ENCODE results near the gene TMEM131L. TPM values are rescaled to one million over a fixed set of nuclear protein-coding genes. Genes with fewer than 3 reads are reported as not detected.

The TMEM131L gene
- total RNA-seq, 1 donor from 2014 or later, result 18.6 TPM

GRCh38 chr4:153543351-153543750 is 77.2 kb downstream of the TMEM131L start:
- Histone ChIP-seq H3K4me1 (ENCODE audit: insufficient read depth, low read length) (peaks cover 14% of the 10 kb centered on the region), H3K9me3 (ENCODE audit: insufficient read depth, low read depth, low read length) (no peaks in the 10 kb centered on the region), H3K9ac (ENCODE audit: low read length) (no peak overlapping the region), H3K4me2 (ENCODE audit: low read length) (no peak overlapping the region), H3K27me3 (ENCODE audit: insufficient read depth, low read length) (no peaks in the 10 kb centered on the region), H2AFZ (ENCODE audit: low read depth, low read length) (no peak overlapping the region), H3K4me3 (ENCODE audit: insufficient read depth, low read depth, low read length) (no peak overlapping the region), H3K27ac (ENCODE audit: low read depth, low read length) (no peak overlapping the region), H3K79me2 (ENCODE audit: insufficient read depth, low read length) (no peaks in the 10 kb centered on the region), H4K20me1 (ENCODE audit: insufficient read depth, low read length) (peaks cover 26% of the 10 kb centered on the region), H3K36me3 (ENCODE audit: insufficient read depth, low read length) (no peaks in the 10 kb centered on the region)
- FAIRE-seq, result no peak
- TF ChIP-seq, protein P1, sequence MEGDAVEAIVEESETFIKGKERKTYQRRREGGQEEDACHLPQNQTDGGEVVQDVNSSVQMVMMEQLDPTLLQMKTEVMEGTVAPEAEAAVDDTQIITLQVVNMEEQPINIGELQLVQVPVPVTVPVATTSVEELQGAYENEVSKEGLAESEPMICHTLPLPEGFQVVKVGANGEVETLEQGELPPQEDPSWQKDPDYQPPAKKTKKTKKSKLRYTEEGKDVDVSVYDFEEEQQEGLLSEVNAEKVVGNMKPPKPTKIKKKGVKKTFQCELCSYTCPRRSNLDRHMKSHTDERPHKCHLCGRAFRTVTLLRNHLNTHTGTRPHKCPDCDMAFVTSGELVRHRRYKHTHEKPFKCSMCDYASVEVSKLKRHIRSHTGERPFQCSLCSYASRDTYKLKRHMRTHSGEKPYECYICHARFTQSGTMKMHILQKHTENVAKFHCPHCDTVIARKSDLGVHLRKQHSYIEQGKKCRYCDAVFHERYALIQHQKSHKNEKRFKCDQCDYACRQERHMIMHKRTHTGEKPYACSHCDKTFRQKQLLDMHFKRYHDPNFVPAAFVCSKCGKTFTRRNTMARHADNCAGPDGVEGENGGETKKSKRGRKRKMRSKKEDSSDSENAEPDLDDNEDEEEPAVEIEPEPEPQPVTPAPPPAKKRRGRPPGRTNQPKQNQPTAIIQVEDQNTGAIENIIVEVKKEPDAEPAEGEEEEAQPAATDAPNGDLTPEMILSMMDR (IDR thresholded peaks at IDR 0.05; ENCODE audit: insufficient read depth, low read depth, low read length), result no peak
- TF ChIP-seq EZH2 (IDR thresholded peaks at IDR 0.05; ENCODE audit: insufficient read depth, low read length), result no peak
- Mint-ChIP-seq H3K27me3 (ENCODE audit: low read depth, unreplicated experiment) (no peaks in the 10 kb centered on the region), H3K36me3 (ENCODE audit: low read depth, unreplicated experiment) (peaks cover 2% of the 10 kb centered on the region), H3K9me3 (ENCODE audit: unreplicated experiment) (no peaks in the 10 kb centered on the region), H3K4me3 (ENCODE audit: unreplicated experiment) (no peak overlapping the region), H3K27ac (ENCODE audit: unreplicated experiment) (no peak overlapping the region), H3K4me1 (ENCODE audit: low read depth, unreplicated experiment) (peaks cover 26% of the 10 kb centered on the region)
- no peak for DNase-seq (ENCODE audit: low read depth)

- Histone ChIP-seq H3K4me1 (ENCODE audit: insufficient read depth, low read length) (peaks cover 11% of the 10 kb centered on the region), H3K4me2 (ENCODE audit: low read length) (no peak overlapping the region), H3K36me3 (ENCODE audit: insufficient read depth, low read length) (no peaks in the 10 kb centered on the region), H3K4me3 (ENCODE audit: insufficient read depth, low read depth, low read length) (no peak overlapping the region), H3K9ac (ENCODE audit: low read length) (no peak overlapping the region), H4K20me1 (ENCODE audit: insufficient read depth, low read length) (peaks cover 26% of the 10 kb centered on the region), H3K27ac (ENCODE audit: low read depth, low read length) (no peak overlapping the region), H3K9me3 (ENCODE audit: insufficient read depth, low read depth, low read length) (no peaks in the 10 kb centered on the region), H3K27me3 (ENCODE audit: insufficient read depth, low read length) (no peaks in the 10 kb centered on the region), H2AFZ (ENCODE audit: low read depth, low read length) (no peak overlapping the region), H3K79me2 (ENCODE audit: insufficient read depth, low read length) (no peaks in the 10 kb centered on the region)
- H3K36me3 Mint-ChIP-seq (ENCODE audit: low read depth, unreplicated experiment), result peaks cover 3% of the 10 kb centered on the region
- TF ChIP-seq, protein P1 (IDR thresholded peaks at IDR 0.05; ENCODE audit: insufficient read depth, low read depth, low read length), result no peak
- H3K9me3 Mint-ChIP-seq (ENCODE audit: unreplicated experiment), result no peaks in the 10 kb centered on the region
- H3K27ac Mint-ChIP-seq (ENCODE audit: unreplicated experiment), result no peak overlapping the region
- H3K27me3 Mint-ChIP-seq (ENCODE audit: low read depth, unreplicated experiment), result no peaks in the 10 kb centered on the region
- no peak for FAIRE-seq
- no peak for DNase-seq (ENCODE audit: low read depth)
- H3K4me3 Mint-ChIP-seq (ENCODE audit: unreplicated experiment), result no peak overlapping the region
- peaks cover 19% of the 10 kb centered on the region for H3K4me1 Mint-ChIP-seq (ENCODE audit: low read depth, unreplicated experiment)
These were observed 79.7 kb downstream of the TMEM131L start for GRCh38 chr4:153545822-153546221.

DNA sequence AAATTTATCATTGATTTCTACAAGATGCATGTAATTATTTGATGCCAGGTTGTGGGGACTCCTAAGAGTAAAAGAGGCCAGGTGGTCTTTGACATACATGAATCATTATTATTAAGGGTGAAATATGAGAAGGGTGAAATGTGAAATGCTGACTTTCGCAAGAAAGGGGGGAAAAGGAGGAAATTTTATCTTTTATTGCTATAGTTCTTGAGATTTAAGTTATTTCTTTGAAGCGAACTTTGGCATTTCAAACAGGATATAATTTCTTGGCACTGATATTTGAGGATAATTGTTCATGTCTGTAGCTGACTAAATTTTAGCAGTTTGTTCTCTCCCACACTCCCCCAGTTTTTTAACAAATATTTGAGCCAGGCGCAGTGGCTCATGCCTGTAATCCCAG is 80.1 kb downstream of the TMEM131L start:
- no peak overlapping the region for H3K27ac Mint-ChIP-seq (ENCODE audit: unreplicated experiment)
- no peaks in the 10 kb centered on the region for H3K27me3 Mint-ChIP-seq (ENCODE audit: low read depth, unreplicated experiment)
- FAIRE-seq (no peak), DNase-seq (ENCODE audit: low read depth) (no peak)
- Histone ChIP-seq H3K79me2 (ENCODE audit: insufficient read depth, low read length) (no peaks in the 10 kb centered on the region), H3K9me3 (ENCODE audit: insufficient read depth, low read depth, low read length) (no peaks in the 10 kb centered on the region), H3K27me3 (ENCODE audit: insufficient read depth, low read length) (no peaks in the 10 kb centered on the region), H3K4me1 (ENCODE audit: insufficient read depth, low read length) (peaks cover 9% of the 10 kb centered on the region), H3K4me2 (ENCODE audit: low read length) (no peak overlapping the region), H3K4me3 (ENCODE audit: insufficient read depth, low read depth, low read length) (no peak overlapping the region), H3K9ac (ENCODE audit: low read length) (no peak overlapping the region), H3K27ac (ENCODE audit: low read depth, low read length) (no peak overlapping the region), H3K36me3 (ENCODE audit: insufficient read depth, low read length) (no peaks in the 10 kb centered on the region), H4K20me1 (ENCODE audit: insufficient read depth, low read length) (peaks cover 26% of the 10 kb centered on the region), H2AFZ (ENCODE audit: low read depth, low read length) (no peak overlapping the region)
- no peak overlapping the region for H3K4me3 Mint-ChIP-seq (ENCODE audit: unreplicated experiment)
- H3K36me3 Mint-ChIP-seq (ENCODE audit: low read depth, unreplicated experiment), result peaks cover 4% of the 10 kb centered on the region
- peaks cover 15% of the 10 kb centered on the region for H3K4me1 Mint-ChIP-seq (ENCODE audit: low read depth, unreplicated experiment)
- no peaks in the 10 kb centered on the region for H3K9me3 Mint-ChIP-seq (ENCODE audit: unreplicated experiment)
- TF ChIP-seq EZH2 (IDR thresholded peaks at IDR 0.05; ENCODE audit: insufficient read depth, low read length), result no peak
- TF ChIP-seq, protein P1 (IDR thresholded peaks at IDR 0.05; ENCODE audit: insufficient read depth, low read depth, low read length), result no peak

Data from astrocyte (in vitro differentiated cells and primary cell).